ENCODE results near the gene CIB4. TPM values are rescaled to one million over a fixed set of nuclear protein-coding genes. Genes with fewer than 3 reads are reported as not detected.

CIB4 gene
- total RNA-seq (ENCODE audit: unreplicated experiment) = not detected
- long read RNA-seq = 0 reads

- peaks cover 2% of the 10 kb centered on the region for H3K9me3 Mint-ChIP-seq (ENCODE audit: unreplicated experiment)
- H3K27ac Mint-ChIP-seq (ENCODE audit: unreplicated experiment) = no peak within 1 kb of the TSS
These were observed at the start of gene CIB4 for GRCh38 chr2:26640781-26641564. Gene CIB4, minus strand, starts transcription at chr2:26641366. Its CDS starts 52 bp downstream, at chr2:26641314.

GRCh38 chr2:26687801-26688200 is 46.6 kb upstream of the CIB4 start:
- Mint-ChIP-seq H3K27me3 (ENCODE audit: unreplicated experiment) (peaks cover 6% of the 10 kb centered on the region), H3K4me3 (ENCODE audit: unreplicated experiment) (no peak overlapping the region), H3K9me3 (ENCODE audit: unreplicated experiment) (peaks cover 5% of the 10 kb centered on the region), H3K27ac (ENCODE audit: unreplicated experiment) (no peak overlapping the region), H3K36me3 (ENCODE audit: unreplicated experiment) (no peaks in the 10 kb centered on the region), H3K4me1 (ENCODE audit: low read depth, unreplicated experiment) (peaks cover 37% of the 10 kb centered on the region)
- no peak for DNase-seq
- no peak for TF ChIP-seq CTCF (IDR thresholded peaks at IDR 0.05; ENCODE audit: partially characterized antibody, unreplicated experiment)

More at GRCh38 chr2:26640781-26641564, at the start of gene CIB4:
- Mint-ChIP-seq H3K36me3 (ENCODE audit: unreplicated experiment) (no peaks in the 10 kb centered on the region), H3K4me3 (ENCODE audit: unreplicated experiment) (no peak within 1 kb of the TSS), H3K27me3 (ENCODE audit: unreplicated experiment) (peaks cover 9% of the 10 kb centered on the region), H3K4me1 (ENCODE audit: low read depth, unreplicated experiment) (peaks cover 20% of the 10 kb centered on the region)
- no peak for DNase-seq
- TF ChIP-seq CTCF (IDR thresholded peaks at IDR 0.05; ENCODE audit: partially characterized antibody, unreplicated experiment) = no peak

GRCh38 chr2:26687328-26687727 is 46.2 kb upstream of the CIB4 start:
- H3K27me3 Mint-ChIP-seq (ENCODE audit: unreplicated experiment) = peaks cover 6% of the 10 kb centered on the region
- no peak for TF ChIP-seq CTCF (IDR thresholded peaks at IDR 0.05; ENCODE audit: partially characterized antibody, unreplicated experiment)
- no peak overlapping the region for H3K27ac Mint-ChIP-seq (ENCODE audit: unreplicated experiment)

GRCh38 chr2:26685989-26686839 is 45.0 kb upstream of the CIB4 start:
- no peaks in the 10 kb centered on the region for H3K36me3 Mint-ChIP-seq (ENCODE audit: unreplicated experiment)
- TF ChIP-seq CTCF (IDR thresholded peaks at IDR 0.05; ENCODE audit: partially characterized antibody, unreplicated experiment) = no peak
- peaks cover 3% of the 10 kb centered on the region for H3K9me3 Mint-ChIP-seq (ENCODE audit: unreplicated experiment)
- peaks cover 37% of the 10 kb centered on the region for H3K4me1 Mint-ChIP-seq (ENCODE audit: low read depth, unreplicated experiment)
- peaks cover 4% of the 10 kb centered on the region for H3K27me3 Mint-ChIP-seq (ENCODE audit: unreplicated experiment)
- no peak for DNase-seq
- no peak overlapping the region for H3K27ac Mint-ChIP-seq (ENCODE audit: unreplicated experiment)
- no peak overlapping the region for H3K4me3 Mint-ChIP-seq (ENCODE audit: unreplicated experiment)

More at GRCh38 chr2:26687328-26687727, 46.2 kb upstream of the CIB4 start:
- peaks cover 5% of the 10 kb centered on the region for H3K9me3 Mint-ChIP-seq (ENCODE audit: unreplicated experiment)
- DNase-seq = no peak
- H3K36me3 Mint-ChIP-seq (ENCODE audit: unreplicated experiment) = no peaks in the 10 kb centered on the region
- H3K4me3 Mint-ChIP-seq (ENCODE audit: unreplicated experiment) = no peak overlapping the region
- peaks cover 38% of the 10 kb centered on the region for H3K4me1 Mint-ChIP-seq (ENCODE audit: low read depth, unreplicated experiment)
